H1 (cell line): ENCODE data around the gene FLNA. TPM values are rescaled to one million over a fixed set of nuclear protein-coding genes. Genes with fewer than 3 reads are reported as not detected.

Experiments used
- CREB1 ChIP-seq: IDR thresholded peaks from 2 replicates; pipeline ENCODE4 v1.6.1; 2012; ENCODE audit warnings: inconsistent platforms
- MAX ChIP-seq: IDR thresholded peaks from 2 replicates; pipeline ENCODE4 v1.6.1; 2012; ENCODE audit warnings: inconsistent platforms
- SAP30 ChIP-seq: fragments of 300-600 bp; sonication (generic); IDR thresholded peaks from 2 replicates; pipeline ENCODE4 v1.7.1; 2012; ENCODE audit warnings: low read length, moderate library complexity, mild to moderate bottlenecking, inconsistent platforms; ENCODE audit not compliant: insufficient read depth, insufficient replicate concordance
- TAF1 ChIP-seq: IDR thresholded peaks from 2 replicates; pipeline ENCODE4 v1.6.1; 2011; ENCODE audit warnings: mild to moderate bottlenecking, low read depth, low read length
- polyA plus RNA-seq, 7 experiments: library from polyadenylated mRNA; depleted of rRNA in 3 of 7; stranded (reverse) in 5 of 7; unstranded in 2 of 7; fragments of >200 nt in 5 of 7; fragments of 200-250 nt in 2 of 7; gene quantifications; 1 replicate in 5 of 7; 2 replicates in 1 of 7; 4 replicates in 1 of 7; pipeline versions ENCODE4 v1.2.1 to v1.2.3, GENCODE V29; 2011 to 2013; ENCODE audit warnings: missing spikeins in 2 of 7, mixed read lengths in 2 of 7
- total RNA-seq: library from RNA; stranded (reverse); fragmentation: NEBNext Ultra II Directional; extraction: Animal tissue kit (Norgen Biotek cat#: 25700); gene quantifications from 2 replicates; pipeline ENCODE4 v1.2.1, GENCODE V29; 2021

FLNA gene
- total and polyA plus RNA-seq, 2 of the 8 experiments (the other 6 are each of a cell fraction or from before 2014, with no cell fraction given): 315 to 925 TPM

- TF ChIP-seq MAX (no peak), CREB1 (0 out of 2 replicates have a peak, but pooled peaks have one; percentile 28), SAP30 (no peak), TAF1 (0 out of 2 replicates have a peak, but pooled peaks have one; percentile 19)
Measured at GRCh38 chrX:154381271-154381670, 6.8 kb upstream of the FLNA start (continued).
